Activated CD8-positive, alpha-beta T cell treated with anti-CD3 and anti-CD28 coated beads for 36 hours (primary cell): ENCODE results near the gene POLR3B. TPM values are rescaled to one million over a fixed set of nuclear protein-coding genes. Genes with fewer than 3 reads are reported as not detected.

ENCODE experiments used
- ATAC-seq: fragments of 200-7000 bp; cut with Tn5 transposase; one replicate; pipeline ENCODE4 v1.10.0; 2021; ENCODE audit warnings: mild to moderate bottlenecking, moderate library complexity
- CTCF ChIA-PET: fragments of 350-600 bp; sonication (Branson Sonifier 250); formaldehyde crosslinking; loops from one replicate; lab custom pipeline; 2021; ENCODE audit warnings: antibody characterized with exemption; lab: Charles Lee
- POLR2A ChIA-PET: fragments of 350-600 bp; sonication (Branson Sonifier 250); formaldehyde crosslinking; loops from one replicate; lab custom pipeline; 2021; ENCODE audit warnings: antibody characterized with exemption; lab: Charles Lee
- DNase-seq: peaks from one replicate; pipeline ENCODE4 v3.0.0-alpha.2; 2020
- H3K27ac Mint-ChIP-seq: one replicate; pipeline ENCODE4 v1.8.0; 2021; ENCODE audit warnings: mild to moderate bottlenecking, mixed read lengths
- H3K27me3 Mint-ChIP-seq: one replicate; pipeline ENCODE4 v1.8.0; 2021; ENCODE audit warnings: mixed read lengths
- H3K36me3 Mint-ChIP-seq: one replicate; pipeline ENCODE4 v1.8.0; 2021; ENCODE audit warnings: low read depth, mixed read lengths
- H3K4me1 Mint-ChIP-seq: one replicate; pipeline ENCODE4 v1.8.0; 2021; ENCODE audit warnings: low read depth, mixed read lengths
- H3K4me3 Mint-ChIP-seq: one replicate; pipeline ENCODE4 v1.8.0; 2021; ENCODE audit warnings: mild to moderate bottlenecking, moderate library complexity, mixed read lengths
- H3K9me3 Mint-ChIP-seq: one replicate; pipeline ENCODE4 v1.8.0; 2021; ENCODE audit warnings: mixed read lengths
- CTCF ChIP-seq: fragments of 200-600 bp; IDR thresholded peaks from one replicate; pipeline ENCODE4 v1.8.0; 2022; ENCODE audit warnings: antibody characterized with exemption, mild to moderate bottlenecking
- intact Hi-C: fragments of 100-400 bp; cut with micrococcal nuclease; formaldehyde crosslinking; loops from one replicate; pipeline ENCODE4 v1.10.0; 2022
- total RNA-seq, 2 experiments: library from RNA; stranded (reverse); gene quantifications; one replicate each; pipeline ENCODE4 v1.2.3, GENCODE V29; 2021

The POLR3B gene
- total RNA-seq, 2 experiments from 2014 or later = 8.3 to 9.5 TPM

GRCh38 chr12:106423291-106423690 is 65.7 kb downstream of the POLR3B start:
- ChIA-PET POLR2A (no interaction called here), CTCF (no interaction called here)
- no peaks in the 10 kb centered on the region for H3K9me3 Mint-ChIP-seq
- intact Hi-C loops = no loop called here
- H3K27ac Mint-ChIP-seq = no peak overlapping the region
- no peak for TF ChIP-seq CTCF
- ATAC-seq (no peak), DNase-seq (no peak)
- H3K4me3 Mint-ChIP-seq = no peak overlapping the region
- H3K27me3 Mint-ChIP-seq = no peaks in the 10 kb centered on the region
- no peaks in the 10 kb centered on the region for H3K4me1 Mint-ChIP-seq
- H3K36me3 Mint-ChIP-seq = peaks cover 19% of the 10 kb centered on the region

GRCh38 chr12:106425061-106425702 is 67.6 kb downstream of the POLR3B start:
- H3K4me1 Mint-ChIP-seq = no peaks in the 10 kb centered on the region
- intact Hi-C loops = no loop called here
- POLR2A ChIA-PET = no interaction called here
- ATAC-seq = no peak
- no peaks in the 10 kb centered on the region for H3K27me3 Mint-ChIP-seq
- no peaks in the 10 kb centered on the region for H3K9me3 Mint-ChIP-seq
- no peak for DNase-seq
- H3K4me3 Mint-ChIP-seq = no peak overlapping the region
- TF ChIP-seq CTCF = no peak
- H3K27ac Mint-ChIP-seq = no peak overlapping the region
- H3K36me3 Mint-ChIP-seq = peaks cover 19% of the 10 kb centered on the region
- CTCF ChIA-PET = no interaction called here

GRCh38 chr12:106427917-106428316 is 70.4 kb downstream of the POLR3B start:
- no peak overlapping the region for H3K4me3 Mint-ChIP-seq
- ATAC-seq (no peak), DNase-seq (no peak)
- ChIA-PET POLR2A (no interaction called here), CTCF (no interaction called here)
- H3K27me3 Mint-ChIP-seq = no peaks in the 10 kb centered on the region
- H3K4me1 Mint-ChIP-seq = no peaks in the 10 kb centered on the region
- intact Hi-C loops = no loop called here
- H3K36me3 Mint-ChIP-seq = peaks cover 10% of the 10 kb centered on the region
- no peak for TF ChIP-seq CTCF
- H3K9me3 Mint-ChIP-seq = no peaks in the 10 kb centered on the region
- no peak overlapping the region for H3K27ac Mint-ChIP-seq

- no peak for TF ChIP-seq CTCF
- ChIA-PET POLR2A (no interaction called here), CTCF (no interaction called here)
- DNase-seq (no peak), ATAC-seq (no peak)
- Mint-ChIP-seq H3K36me3 (peaks cover 10% of the 10 kb centered on the region), H3K4me1 (no peaks in the 10 kb centered on the region), H3K27ac (no peak overlapping the region), H3K4me3 (no peak overlapping the region), H3K27me3 (no peaks in the 10 kb centered on the region), H3K9me3 (no peaks in the 10 kb centered on the region)
- intact Hi-C loops = no loop called here
These were observed 70.8 kb downstream of the POLR3B start for GRCh38 chr12:106428384-106428783.

- DNase-seq (no peak), ATAC-seq (no peak)
- POLR2A ChIA-PET = no interaction called here
- peaks cover 13% of the 10 kb centered on the region for H3K36me3 Mint-ChIP-seq
- CTCF ChIA-PET = no interaction called here
- H3K27me3 Mint-ChIP-seq = no peaks in the 10 kb centered on the region
- H3K27ac Mint-ChIP-seq = no peak overlapping the region
- H3K4me1 Mint-ChIP-seq = no peaks in the 10 kb centered on the region
- TF ChIP-seq CTCF = no peak
- no peak overlapping the region for H3K4me3 Mint-ChIP-seq
- no peaks in the 10 kb centered on the region for H3K9me3 Mint-ChIP-seq
- intact Hi-C loops = no loop called here
These were observed 71.5 kb downstream of the POLR3B start for GRCh38 chr12:106429043-106429552.
